Measurements from ENCODE around the gene CRK. TPM values are rescaled to one million over a fixed set of nuclear protein-coding genes. Genes with fewer than 3 reads are reported as not detected.
A peak's percentile ranks its signal among the peaks of the same experiment; 100 is the strongest.
"Not testable (repeated sequence)": the region's sequence is repeated elsewhere in the genome, so short reads cannot be mapped to it uniquely, and the experiment has no call there.

CRK gene
- total RNA-seq, 4 donors from 2014 or later = 59.8 to 102 (median 75.7) TPM

DNA sequence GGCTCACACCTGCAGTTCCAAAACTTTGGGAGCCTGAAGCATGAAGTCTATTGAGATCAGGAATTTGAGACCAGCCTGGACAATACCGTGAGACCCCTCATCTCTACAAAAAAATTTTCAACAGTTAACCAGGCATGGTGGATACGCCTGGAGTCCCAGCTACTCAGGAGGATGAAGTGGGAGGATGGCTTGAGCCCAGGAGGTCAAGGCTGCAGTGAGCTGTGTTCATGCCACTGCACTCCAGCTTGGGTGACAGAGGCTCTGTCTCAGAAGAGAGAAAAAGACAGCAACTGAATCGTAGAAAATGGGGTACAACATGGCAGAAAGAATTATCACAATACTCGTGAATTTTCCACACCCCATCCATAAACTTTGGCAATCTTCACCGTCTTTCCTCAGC lies 3.2 kb downstream of the CRK start:
- peaks cover 0 to 11% (median 6%) of the 10 kb centered on the region in 4 donors for H3K36me3 ChIP-seq
- TF ChIP-seq POLR2AphosphoS5 (IDR thresholded peaks at IDR 0.05) (no peak), POLR2A (IDR thresholded peaks at IDR 0.05; ENCODE audit: low read depth) (no peak), EP300 (IDR thresholded peaks at IDR 0.05) (no peak), CTCF (IDR thresholded peaks at IDR 0.05) (no peak)
- H3K27me3 ChIP-seq = no peaks in the 10 kb centered on the region
- 71% methylated on average over 5 of the region's 5 CpGs for WGBS
- H3K4me3 ChIP-seq = no peak overlapping the region
- intact Hi-C loops (cut with DNase I) = loop anchor here (5.0 kb wide), 2 partner anchors 64 to 86 kb away; partner anchors contain the start of gene INPP5K
- H3K27ac ChIP-seq (replicated peaks in 1 of 4) = peak overlapping the region in 2 of 4 donors; percentile 2 to 27
- H3K9me3 ChIP-seq = no peaks in the 10 kb centered on the region
- no peak for DNase-seq (ENCODE audit: extremely low spot score)
- H3K4me1 ChIP-seq = peaks cover 53 to 74% (median 71%) of the 10 kb centered on the region in 4 donors

DNA sequence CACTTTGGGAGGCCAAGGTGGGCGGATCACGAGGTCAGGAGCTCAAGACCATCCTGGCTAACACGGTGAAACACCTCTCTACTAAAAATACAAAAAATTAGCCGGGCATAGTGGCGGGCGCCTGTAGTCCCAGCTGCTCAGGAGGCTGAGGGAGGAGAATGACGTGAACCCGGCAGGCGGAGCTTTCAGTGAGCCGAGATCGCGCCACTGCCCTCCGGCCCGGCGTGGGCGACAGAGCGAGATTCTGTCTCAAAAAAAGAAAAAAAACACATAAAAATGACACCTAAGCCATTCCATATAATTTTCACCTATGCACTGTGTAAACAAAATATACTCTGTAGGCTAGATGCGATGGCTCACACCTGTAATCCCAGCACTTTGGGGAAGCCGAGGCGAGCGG lies 5.8 kb downstream of the CRK start:
- intact Hi-C loops (cut with DNase I) = loop anchor here (5.0 kb wide), 2 partner anchors 67 to 83 kb away; partner anchors contain the start of gene INPP5K
- WGBS = 97% methylated on average over 21 of the region's 21 CpGs
- not testable (repeated sequence) for H3K4me3 ChIP-seq; H3K9me3 ChIP-seq; H3K27me3 ChIP-seq; H3K27ac ChIP-seq (replicated peaks in 1 of 4); DNase-seq (ENCODE audit: extremely low spot score)
- H3K4me1 ChIP-seq = peaks cover 73 to 89% (median 87%) of the 10 kb centered on the region in 4 donors
- peaks cover 0 to 13% (median 8%) of the 10 kb centered on the region in 4 donors for H3K36me3 ChIP-seq

DNA sequence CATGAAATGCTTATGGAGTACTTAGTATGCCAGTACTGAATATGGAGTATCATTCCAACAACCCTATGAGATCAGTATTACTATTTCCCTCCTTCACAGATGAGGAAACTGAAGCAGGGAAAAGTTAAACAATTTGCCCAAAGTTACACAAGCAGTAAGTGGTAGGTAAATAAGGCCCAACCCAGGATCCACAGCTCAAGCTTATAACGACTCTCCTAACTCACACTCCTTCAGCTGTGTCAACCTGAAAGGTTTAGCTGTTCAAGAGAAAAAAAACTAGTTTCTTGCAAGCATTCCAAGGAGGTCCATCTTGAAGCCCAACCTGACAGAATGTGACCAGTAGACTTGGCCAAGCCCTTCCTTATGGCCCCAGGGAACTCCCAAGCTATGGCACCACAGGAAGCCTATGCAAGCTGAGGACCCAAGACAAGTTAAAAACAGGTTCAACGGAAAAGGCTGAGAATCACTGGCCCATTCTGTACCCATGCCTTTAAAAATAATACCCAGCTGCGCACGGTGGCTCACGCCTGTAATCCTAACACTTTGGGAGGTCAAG lies 6.5 kb downstream of the CRK start:
- DNase-seq (ENCODE audit: extremely low spot score) = no peak
- TF ChIP-seq CTCF (IDR thresholded peaks at IDR 0.05) = no peak
- TF ChIP-seq POLR2A (IDR thresholded peaks at IDR 0.05; ENCODE audit: low read depth) = no peak
- no peak for TF ChIP-seq POLR2AphosphoS5 (IDR thresholded peaks at IDR 0.05)
- TF ChIP-seq EP300 (IDR thresholded peaks at IDR 0.05) = no peak
- peaks cover 70 to 87% (median 81%) of the 10 kb centered on the region in 4 donors for H3K4me1 ChIP-seq
- WGBS = 89% methylated on average over 5 of the region's 5 CpGs
- no peak overlapping the region for H3K4me3 ChIP-seq
- no peaks in the 10 kb centered on the region for H3K9me3 ChIP-seq
- H3K27ac ChIP-seq (replicated peaks in 1 of 4) = no peak overlapping the region
- intact Hi-C loops (cut with DNase I) = no loop called here
- peaks cover 0 to 13% (median 8%) of the 10 kb centered on the region in 4 donors for H3K36me3 ChIP-seq
- no peaks in the 10 kb centered on the region for H3K27me3 ChIP-seq

DNA sequence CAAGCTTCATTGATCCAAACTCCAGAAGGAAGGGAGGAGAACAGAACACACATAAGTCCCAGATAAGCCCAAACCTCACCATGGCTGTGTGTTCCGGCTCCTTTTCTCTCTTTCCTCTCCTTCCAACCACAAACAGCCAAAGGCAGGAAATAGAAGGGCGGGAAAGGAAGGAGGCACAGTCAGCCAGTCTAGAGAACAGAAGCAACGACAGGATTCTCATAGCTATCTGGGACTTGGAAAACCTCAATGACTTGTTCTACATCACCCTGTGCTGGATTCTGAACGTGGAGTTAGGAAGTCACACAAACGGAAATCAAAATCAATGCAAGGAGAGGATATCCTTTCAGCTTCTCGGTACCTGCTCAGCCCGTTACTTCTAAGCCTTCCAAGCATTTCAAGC lies 9.0 kb downstream of the CRK start:
- peak overlapping the region in 2 of 4 donors; percentile 35 to 70 for H3K27ac ChIP-seq (replicated peaks in 1 of 4)
- DNase-seq (ENCODE audit: extremely low spot score) = no peak
- H3K4me1 ChIP-seq = peaks cover 47 to 69% (median 57%) of the 10 kb centered on the region in 4 donors
- TF ChIP-seq EP300 (IDR thresholded peaks at IDR 0.05) (no peak), CTCF (IDR thresholded peaks at IDR 0.05) (no peak), POLR2A (IDR thresholded peaks at IDR 0.05; ENCODE audit: low read depth) (no peak), POLR2AphosphoS5 (IDR thresholded peaks at IDR 0.05) (no peak)
- H3K4me3 ChIP-seq = no peak overlapping the region
- H3K27me3 ChIP-seq = no peaks in the 10 kb centered on the region
- no peaks in the 10 kb centered on the region for H3K9me3 ChIP-seq
- intact Hi-C loops (cut with DNase I) = no loop called here
- 63% methylated on average over 7 of the region's 7 CpGs for WGBS
- peaks cover 0 to 12% (median 6%) of the 10 kb centered on the region in 4 donors for H3K36me3 ChIP-seq

GRCh38 chr17:1446201-1446600 lies 9.8 kb downstream of the CRK start:
- H3K4me3 ChIP-seq = no peak overlapping the region
- intact Hi-C loops (cut with DNase I) = no loop called here
- WGBS = 94% methylated on average over 12 of the region's 12 CpGs

GRCh38 chr17:1445695-1446094 lies 10.3 kb downstream of the CRK start:
- Histone ChIP-seq H3K4me1 (peaks cover 38 to 57% (median 47%) of the 10 kb centered on the region in 4 donors), H3K36me3 (peaks cover 0 to 14% (median 7%) of the 10 kb centered on the region in 4 donors)
- H3K9me3 ChIP-seq; H3K4me3 ChIP-seq; DNase-seq (ENCODE audit: extremely low spot score); H3K27ac ChIP-seq (replicated peaks in 1 of 4); H3K27me3 ChIP-seq; intact Hi-C loops (cut with DNase I): not testable (repeated sequence)
- 91% methylated on average over 4 of the region's 4 CpGs for WGBS

More at GRCh38 chr17:1446201-1446600, 9.8 kb downstream of the CRK start:
- no peaks in the 10 kb centered on the region for H3K9me3 ChIP-seq
- DNase-seq (ENCODE audit: extremely low spot score) = no peak
- TF ChIP-seq POLR2A (IDR thresholded peaks at IDR 0.05; ENCODE audit: low read depth) (no peak), CTCF (IDR thresholded peaks at IDR 0.05) (no peak), EP300 (IDR thresholded peaks at IDR 0.05) (no peak), POLR2AphosphoS5 (IDR thresholded peaks at IDR 0.05) (no peak)
- peak overlapping the region in 1 of 4 donors; percentile 70 for H3K27ac ChIP-seq (replicated peaks in 1 of 4)
- peaks cover 39 to 60% (median 48%) of the 10 kb centered on the region in 4 donors for H3K4me1 ChIP-seq
- no peaks in the 10 kb centered on the region for H3K27me3 ChIP-seq
- H3K36me3 ChIP-seq = peaks cover 0 to 12% (median 7%) of the 10 kb centered on the region in 4 donors

- H3K4me3 ChIP-seq; H3K27me3 ChIP-seq; intact Hi-C loops (cut with DNase I); H3K9me3 ChIP-seq; H3K27ac ChIP-seq (replicated peaks in 1 of 4); DNase-seq (ENCODE audit: extremely low spot score): not testable (repeated sequence)
- peaks cover 0 to 15% (median 7%) of the 10 kb centered on the region in 4 donors for H3K36me3 ChIP-seq
- H3K4me1 ChIP-seq = peaks cover 35 to 49% (median 43%) of the 10 kb centered on the region in 4 donors
- WGBS = 94% methylated on average over 6 of the region's 6 CpGs
Measured at GRCh38 chr17:1442721-1443120, 13.3 kb downstream of the CRK start.
